Rectal smooth muscle tissue (tissue), 1 donor: ENCODE data around the gene NPEPL1.

Experiments
- H3K27ac ChIP-seq: one replicate; pipeline ENCODE4 v1.7.0; 2013; ENCODE audit warnings: low read depth, low read length, inconsistent platforms
- H3K27me3 ChIP-seq: one replicate; pipeline ENCODE4 v1.7.0; 2013; ENCODE audit warnings: low read length; ENCODE audit not compliant: control insufficient read depth, insufficient read depth
- H3K36me3 ChIP-seq: one replicate; pipeline ENCODE4 v1.7.0; 2013; ENCODE audit warnings: low read length; ENCODE audit not compliant: control insufficient read depth, insufficient read depth
- H3K4me1 ChIP-seq: one replicate; pipeline ENCODE4 v1.7.0; 2013; ENCODE audit warnings: low read length; ENCODE audit not compliant: control insufficient read depth, insufficient read depth
- H3K4me3 ChIP-seq: one replicate; pipeline ENCODE4 v1.7.0; 2013; ENCODE audit warnings: low read length
- H3K9ac ChIP-seq: one replicate; pipeline ENCODE4 v1.7.0; 2013; ENCODE audit warnings: low read length

The NPEPL1 gene

GRCh38 chr20:58731192-58731591, 38.6 kb downstream of the NPEPL1 start:
- Histone ChIP-seq H3K4me3 (no peak overlapping the region), H3K27ac (no peak overlapping the region), H3K4me1 (no peaks in the 10 kb centered on the region), H3K9ac (no peak overlapping the region), H3K27me3 (no peaks in the 10 kb centered on the region), H3K36me3 (no peaks in the 10 kb centered on the region)

GRCh38 chr20:58737198-58737597, 44.6 kb downstream of the NPEPL1 start:
- Histone ChIP-seq H3K27me3 (no peaks in the 10 kb centered on the region), H3K27ac (no peak overlapping the region), H3K36me3 (no peaks in the 10 kb centered on the region), H3K4me3 (no peak overlapping the region), H3K9ac (no peak overlapping the region), H3K4me1 (no peaks in the 10 kb centered on the region)

- Histone ChIP-seq H3K36me3 (no peaks in the 10 kb centered on the region), H3K9ac (no peak overlapping the region), H3K27me3 (no peaks in the 10 kb centered on the region), H3K4me1 (no peaks in the 10 kb centered on the region), H3K4me3 (no peak overlapping the region), H3K27ac (no peak overlapping the region)
These were observed 48.0 kb downstream of the NPEPL1 start for GRCh38 chr20:58740356-58741308.

GRCh38 chr20:58741384-58741783, 48.8 kb downstream of the NPEPL1 start:
- Histone ChIP-seq H3K4me1 (no peaks in the 10 kb centered on the region), H3K36me3 (no peaks in the 10 kb centered on the region), H3K27ac (no peak overlapping the region), H3K9ac (no peak overlapping the region), H3K27me3 (no peaks in the 10 kb centered on the region), H3K4me3 (no peak overlapping the region)

GRCh38 chr20:58742668-58743566, 50.3 kb downstream of the NPEPL1 start:
- no peaks in the 10 kb centered on the region for H3K27me3 ChIP-seq
- no peak overlapping the region for H3K4me3 ChIP-seq
- H3K27ac ChIP-seq: no peak overlapping the region
- H3K4me1 ChIP-seq: no peaks in the 10 kb centered on the region
- no peaks in the 10 kb centered on the region for H3K36me3 ChIP-seq
- no peak overlapping the region for H3K9ac ChIP-seq

GRCh38 chr20:58743929-58744534, 51.4 kb downstream of the NPEPL1 start:
- Histone ChIP-seq H3K9ac (no peak overlapping the region), H3K36me3 (no peaks in the 10 kb centered on the region), H3K27me3 (no peaks in the 10 kb centered on the region), H3K27ac (no peak overlapping the region), H3K4me1 (no peaks in the 10 kb centered on the region), H3K4me3 (no peak overlapping the region)

- Histone ChIP-seq H3K27me3 (peaks cover 2% of the 10 kb centered on the region), H3K4me3 (no peak overlapping the region), H3K4me1 (no peaks in the 10 kb centered on the region), H3K36me3 (no peaks in the 10 kb centered on the region), H3K9ac (no peak overlapping the region), H3K27ac (no peak overlapping the region)
These were observed 52.2 kb downstream of the NPEPL1 start for GRCh38 chr20:58744836-58745235.

- no peak overlapping the region for H3K4me3 ChIP-seq
These were observed 52.8 kb downstream of the NPEPL1 start for GRCh38 chr20:58745391-58745790.

GRCh38 chr20:58746620-58747019, 54.0 kb downstream of the NPEPL1 start:
- no peak overlapping the region for H3K9ac ChIP-seq
- H3K4me3 ChIP-seq: no peak overlapping the region
- H3K27ac ChIP-seq: no peak overlapping the region
- H3K36me3 ChIP-seq: no peaks in the 10 kb centered on the region
- peaks cover 2% of the 10 kb centered on the region for H3K27me3 ChIP-seq
- no peaks in the 10 kb centered on the region for H3K4me1 ChIP-seq

More at GRCh38 chr20:58745391-58745790, 52.8 kb downstream of the NPEPL1 start:
- Histone ChIP-seq H3K27ac (no peak overlapping the region), H3K36me3 (no peaks in the 10 kb centered on the region), H3K9ac (no peak overlapping the region), H3K27me3 (peaks cover 2% of the 10 kb centered on the region), H3K4me1 (no peaks in the 10 kb centered on the region)

- H3K9ac ChIP-seq: no peak overlapping the region
- no peak overlapping the region for H3K27ac ChIP-seq
- H3K36me3 ChIP-seq: no peaks in the 10 kb centered on the region
- no peaks in the 10 kb centered on the region for H3K4me1 ChIP-seq
- no peak overlapping the region for H3K4me3 ChIP-seq
- peaks cover 2% of the 10 kb centered on the region for H3K27me3 ChIP-seq
These were observed 54.6 kb downstream of the NPEPL1 start for GRCh38 chr20:58747211-58747610.

GRCh38 chr20:58748618-58749017, 56.0 kb downstream of the NPEPL1 start:
- no peak overlapping the region for H3K27ac ChIP-seq
- no peaks in the 10 kb centered on the region for H3K4me1 ChIP-seq
- peaks cover 2% of the 10 kb centered on the region for H3K27me3 ChIP-seq
- no peaks in the 10 kb centered on the region for H3K36me3 ChIP-seq
- no peak overlapping the region for H3K4me3 ChIP-seq
- H3K9ac ChIP-seq: no peak overlapping the region

- H3K27me3 ChIP-seq: peaks cover 2% of the 10 kb centered on the region
- H3K4me1 ChIP-seq: no peaks in the 10 kb centered on the region
- H3K27ac ChIP-seq: no peak overlapping the region
- no peaks in the 10 kb centered on the region for H3K36me3 ChIP-seq
- H3K4me3 ChIP-seq: no peak overlapping the region
- H3K9ac ChIP-seq: no peak overlapping the region
These were observed 56.6 kb downstream of the NPEPL1 start for GRCh38 chr20:58749098-58749769.
